KBM-7 (cell line): ENCODE measurements around the gene ILDR1.

Source experiments
- DNase-seq: peaks from one replicate; pipeline ENCODE4 v3.0.0-alpha.2; 2015
- in situ Hi-C: fragments of 300-500 bp; cut with MboI; formaldehyde crosslinking; loops from 2 replicates; pipeline ENCODE4 v1.14.3; 2020; ENCODE audit warnings: low sequenced_read_pairs, low pct_unique_long_range_greater_than_20kb, mixed read lengths

ILDR1 gene

DNA sequence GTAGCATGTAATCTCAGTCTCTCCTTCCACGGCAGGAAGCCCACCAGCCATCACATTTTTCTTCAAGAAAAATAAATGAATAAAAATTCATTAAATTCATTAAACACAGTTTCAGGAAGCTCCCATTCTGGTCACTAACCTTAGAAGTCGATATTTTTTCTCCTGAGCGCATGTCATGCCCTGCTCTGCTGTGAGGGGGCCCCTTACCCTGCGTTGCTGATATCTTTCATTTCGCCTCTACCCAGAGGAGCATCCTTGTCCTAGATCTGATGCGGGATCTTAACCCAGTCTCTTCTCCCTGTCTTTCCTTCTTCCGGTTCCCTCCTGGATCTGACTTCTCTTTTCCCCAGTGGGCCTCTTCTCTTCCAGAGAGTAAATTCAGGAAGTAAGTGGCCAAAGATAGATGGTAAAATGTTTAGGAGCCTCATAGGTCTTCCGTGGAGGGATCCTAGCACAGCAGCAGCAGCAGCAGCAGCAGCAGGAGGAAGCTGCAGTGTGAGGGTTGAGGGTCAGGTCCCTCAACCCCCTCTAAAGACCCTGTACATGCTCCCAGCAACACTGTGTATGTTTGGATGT is 1.4 kb upstream of the ILDR1 start:
- DNase-seq = peak; percentile 47
- in situ Hi-C loops = no loop called here

DNA sequence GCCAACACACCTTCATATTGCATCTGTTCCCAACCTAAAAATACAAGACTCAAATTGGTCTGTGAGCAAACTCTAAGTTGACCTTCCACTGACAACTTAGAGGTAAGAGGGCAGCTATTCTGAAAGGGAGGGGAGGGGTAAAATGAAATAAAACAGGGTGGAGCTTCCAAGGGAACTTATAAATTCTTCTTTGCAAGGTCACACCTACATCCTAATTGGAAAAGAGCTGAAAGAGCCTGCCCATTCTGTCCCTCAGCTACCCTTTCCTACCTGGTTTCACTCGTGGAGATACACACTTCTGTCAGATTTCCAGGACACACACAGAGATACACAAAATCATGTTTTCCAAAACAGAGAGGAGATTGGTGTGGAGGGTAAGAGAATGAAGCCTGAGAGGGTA is 1.0 kb downstream of the ILDR1 start:
- in situ Hi-C loops = no loop called here
- no peak for DNase-seq

DNA sequence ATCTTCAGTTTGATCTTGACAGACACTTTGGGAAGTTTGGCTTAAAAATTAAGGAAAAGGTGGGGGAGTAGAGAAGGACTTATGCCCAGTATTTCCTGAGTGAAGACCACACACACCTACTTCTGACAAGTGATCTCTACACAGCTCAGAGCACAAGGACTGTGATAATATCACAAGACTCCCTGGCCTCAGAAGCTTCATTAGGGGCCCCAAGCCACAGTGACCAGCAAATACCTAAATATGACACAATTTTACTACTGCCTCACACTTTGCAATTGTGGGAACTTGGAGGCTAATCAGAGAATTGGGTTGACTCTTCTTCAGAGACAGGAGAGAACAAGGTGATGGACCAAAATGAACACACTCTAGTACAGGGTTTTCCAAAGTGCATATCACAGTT is 2.6 kb downstream of the ILDR1 start:
- no peak for DNase-seq

DNA sequence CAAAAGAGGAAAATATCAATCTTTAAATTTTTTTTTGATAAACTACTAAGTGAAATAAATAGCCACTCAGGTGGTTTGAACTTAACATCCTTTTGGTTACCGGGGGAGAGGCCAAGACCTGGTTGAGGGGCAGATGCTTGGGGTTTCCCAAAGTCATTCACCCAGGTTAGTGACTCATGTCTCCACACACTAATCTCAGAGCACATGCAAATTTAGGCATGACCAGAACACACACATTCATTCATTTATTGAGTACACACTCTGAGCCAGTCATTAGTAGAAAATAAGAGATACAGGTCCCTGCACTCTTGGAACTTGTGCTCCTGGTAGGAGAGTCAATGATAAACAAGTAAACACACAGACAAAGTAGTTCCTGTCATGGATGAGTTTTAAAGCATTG is 7.3 kb downstream of the ILDR1 start:
- no peak for DNase-seq
- in situ Hi-C loops = no loop called here

More for the DNA sequence above, 2.6 kb downstream of the ILDR1 start:
- in situ Hi-C loops = no loop called here

DNA sequence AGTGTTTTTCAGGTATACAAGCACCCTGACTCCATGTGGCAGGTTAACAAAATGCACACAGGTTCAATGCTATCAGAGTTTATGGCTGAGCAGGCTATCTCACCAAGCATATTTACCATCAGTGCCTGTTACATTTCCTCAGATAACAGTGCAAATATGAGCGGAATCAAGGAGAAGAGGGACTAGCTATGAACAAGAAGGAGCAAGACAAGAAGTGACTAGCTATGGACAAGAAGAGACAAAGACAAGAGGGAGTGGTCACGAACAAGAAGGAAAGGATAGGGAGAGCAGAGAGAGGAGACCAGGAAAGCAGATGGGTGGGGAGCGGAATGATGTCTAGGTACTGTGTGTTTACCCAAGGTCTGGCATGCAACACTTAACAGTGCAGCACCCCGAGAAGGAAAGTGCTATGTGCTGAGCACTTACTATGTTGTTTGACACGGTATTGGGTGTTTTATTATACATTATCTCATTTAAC is 8.6 kb downstream of the ILDR1 start:
- in situ Hi-C loops = no loop called here

DNA sequence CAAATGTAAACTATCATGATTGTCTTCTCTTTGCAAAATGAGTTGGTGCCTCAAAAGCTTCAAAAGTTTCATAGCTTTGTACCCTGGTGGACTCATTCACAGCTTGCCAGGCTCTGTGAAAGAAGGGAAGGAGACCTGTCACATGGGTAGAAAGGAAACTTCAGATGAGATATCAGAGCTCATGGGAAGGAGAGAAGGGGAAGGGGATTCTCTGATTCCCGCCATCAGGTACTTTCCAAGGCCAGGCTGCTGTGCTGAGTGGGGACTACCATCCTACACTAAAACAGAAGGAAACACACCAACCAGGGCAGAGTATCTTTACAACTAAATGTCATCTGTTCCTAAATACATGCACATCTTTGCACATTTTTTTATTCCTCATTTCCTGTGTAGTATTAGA is 9.2 kb downstream of the ILDR1 start:
- DNase-seq = no peak
- in situ Hi-C loops = no loop called here

More for the DNA sequence above, 8.6 kb downstream of the ILDR1 start:
- DNase-seq = no peak

DNA sequence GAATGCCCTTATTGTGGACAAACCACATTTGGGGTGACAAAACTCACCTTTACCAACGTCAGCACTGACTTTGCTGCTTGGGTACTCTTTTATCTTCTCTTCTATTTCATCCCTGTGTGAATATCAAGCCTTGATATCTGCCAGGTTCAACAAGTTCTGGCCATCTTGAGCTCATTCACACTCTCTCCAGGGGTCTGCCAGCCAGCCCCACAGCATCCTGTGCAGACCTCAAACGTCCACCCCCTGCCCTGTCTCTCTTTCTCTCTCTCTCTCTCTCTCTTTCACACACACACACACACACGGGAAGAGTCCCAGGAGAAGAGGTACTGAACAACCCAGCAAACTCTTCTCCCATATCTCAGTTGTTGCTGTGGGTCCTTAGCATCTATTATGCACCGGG is 10.7 kb downstream of the ILDR1 start:
- in situ Hi-C loops = no loop called here
- no peak for DNase-seq

DNA sequence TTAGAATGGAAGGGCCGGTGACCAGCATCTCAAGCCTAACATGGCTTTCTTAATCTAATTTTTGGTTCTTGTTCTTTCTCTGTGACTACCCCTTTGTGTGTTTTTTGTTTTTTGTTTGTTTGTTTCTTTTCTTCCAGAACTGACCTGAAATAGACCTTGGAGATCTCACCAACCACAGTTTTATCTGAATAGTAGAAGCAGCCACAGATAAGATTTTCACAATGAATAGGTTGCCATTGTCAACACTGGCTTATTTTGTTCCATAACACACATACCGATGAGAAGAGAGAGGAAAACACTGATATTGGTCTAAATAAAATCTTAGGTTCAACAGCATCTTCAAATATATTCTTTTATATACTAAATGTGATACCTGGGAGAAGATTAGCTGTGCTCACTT is 11.5 kb downstream of the ILDR1 start:
- in situ Hi-C loops = no loop called here
- no peak for DNase-seq

DNA sequence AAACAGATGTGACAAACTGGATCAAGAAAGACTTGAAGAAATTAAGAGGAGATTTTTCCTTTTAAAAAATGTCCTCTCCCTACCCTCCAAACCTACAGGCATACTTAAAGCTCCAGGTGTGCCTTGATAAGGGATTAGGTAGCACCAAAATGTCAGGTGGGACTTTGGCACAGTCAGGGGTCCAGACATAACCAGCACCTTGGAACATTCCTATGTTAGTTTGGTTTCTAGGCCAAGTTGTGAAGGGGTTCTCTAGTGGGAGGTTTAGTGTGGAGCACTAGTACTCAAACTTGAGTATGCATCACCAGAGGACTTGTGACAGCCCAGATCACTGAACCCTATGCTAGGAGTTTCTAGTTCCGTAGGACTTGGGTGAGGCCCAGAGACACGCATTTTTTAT is 13.9 kb downstream of the ILDR1 start:
- in situ Hi-C loops = no loop called here
- DNase-seq = no peak

DNA sequence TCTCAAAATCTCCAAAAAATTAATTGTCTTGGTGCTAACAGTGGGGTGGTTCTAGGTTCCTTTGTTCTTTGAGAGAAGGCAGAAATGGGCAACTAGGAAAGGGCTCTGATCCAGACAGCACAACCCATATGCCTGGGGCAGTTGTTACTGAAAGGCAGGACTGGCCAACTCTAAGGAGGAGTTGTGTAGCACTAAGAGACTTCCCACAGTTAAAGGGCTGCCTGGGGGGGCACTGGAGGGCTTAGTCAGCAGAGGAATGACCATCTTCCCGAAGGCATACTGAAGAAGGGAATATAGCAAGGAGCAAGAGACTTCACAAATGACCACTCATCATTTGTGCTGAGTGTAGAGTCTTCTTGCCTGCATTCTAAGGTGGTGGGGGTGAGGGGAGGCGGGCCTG is 15.8 kb downstream of the ILDR1 start:
- in situ Hi-C loops = no loop called here
- no peak for DNase-seq

DNA sequence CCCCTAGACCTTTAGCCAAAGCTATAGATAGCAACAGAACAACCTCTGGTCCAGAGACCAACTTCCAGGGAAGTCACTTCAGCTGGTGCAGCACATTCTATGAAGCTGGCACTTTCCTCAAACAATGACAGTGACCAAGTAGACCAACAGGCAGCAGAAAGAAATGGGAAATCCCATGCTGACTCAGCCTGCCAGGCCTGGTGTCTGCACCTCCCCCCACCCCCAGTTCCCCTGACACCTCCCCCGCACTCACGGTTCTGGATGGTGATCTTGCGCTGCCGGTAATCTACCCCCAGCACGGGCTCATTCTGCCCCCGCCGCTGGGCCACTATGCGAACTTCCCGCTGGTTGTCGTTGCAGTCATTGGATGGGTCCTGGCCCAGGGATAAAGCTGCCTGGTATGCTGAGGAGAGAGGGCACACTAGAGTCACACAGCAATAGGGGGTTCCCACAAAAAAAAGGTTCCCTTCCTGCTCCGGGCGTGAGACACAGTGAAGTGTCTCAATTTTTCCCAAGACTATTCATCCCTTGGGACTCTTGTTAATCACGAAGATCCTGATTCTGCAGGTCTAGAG is 17.0 kb downstream of the ILDR1 start:
- in situ Hi-C loops = no loop called here
- DNase-seq = peak; percentile 56

DNA sequence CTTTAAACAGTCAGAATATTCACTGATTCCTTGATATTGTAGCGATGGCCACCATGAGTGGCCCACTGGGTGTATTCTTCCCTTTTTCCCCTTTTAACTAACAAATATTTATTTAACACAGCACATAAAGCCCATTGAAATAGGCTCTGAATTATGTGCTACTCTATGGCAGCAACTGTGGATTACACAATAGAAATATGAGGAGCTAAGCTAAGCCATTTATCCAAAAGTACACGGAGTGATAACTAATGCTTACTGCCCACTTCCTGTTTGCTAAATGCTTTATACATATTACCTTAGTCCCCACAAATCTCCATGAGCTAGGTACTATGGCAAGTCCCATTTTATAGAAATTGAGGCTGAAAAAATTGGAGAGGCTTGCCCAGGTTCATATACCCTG is 17.9 kb downstream of the ILDR1 start:
- in situ Hi-C loops = no loop called here
- peak; percentile 21 for DNase-seq

DNA sequence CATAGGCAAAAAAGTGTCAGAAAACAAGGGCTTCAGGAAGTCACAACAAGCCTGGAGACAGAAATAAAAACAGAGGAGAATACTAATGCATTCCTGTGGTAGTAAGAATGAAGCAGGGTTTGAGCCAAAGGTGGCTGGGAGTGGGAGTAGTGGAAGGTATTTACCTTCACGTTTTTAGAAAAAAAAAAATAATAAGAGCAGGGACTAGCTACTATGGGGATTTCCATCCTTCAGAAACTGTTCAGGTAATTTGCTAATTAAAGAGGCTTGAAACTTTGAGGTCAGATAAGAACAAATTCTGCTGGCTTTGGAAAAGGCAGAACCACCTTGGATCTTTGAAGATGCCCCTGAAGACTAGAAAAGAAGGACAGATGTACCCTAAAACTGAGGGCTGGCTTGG is 18.4 kb downstream of the ILDR1 start:
- no peak for DNase-seq
- in situ Hi-C loops = no loop called here

DNA sequence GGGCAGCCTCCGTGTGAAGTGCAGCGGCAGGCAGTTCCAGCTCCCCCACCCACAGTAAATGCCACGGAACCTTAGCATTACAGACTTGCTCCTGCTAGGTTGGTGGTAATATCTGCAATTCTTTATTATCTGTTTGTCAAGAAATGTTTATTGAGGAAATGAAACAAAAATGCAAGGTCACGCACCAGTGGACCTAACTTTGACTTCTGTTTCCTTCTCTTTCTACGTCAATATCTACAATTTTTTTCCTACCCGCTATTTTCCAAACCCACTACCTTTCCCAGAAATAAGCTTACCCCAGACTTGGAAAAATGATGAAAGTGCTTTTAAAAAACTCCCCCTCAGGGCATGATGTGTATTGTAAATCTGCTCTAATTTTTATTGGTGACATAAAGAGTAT is 18.9 kb downstream of the ILDR1 start:
- in situ Hi-C loops = no loop called here
- peak; percentile 61 for DNase-seq

DNA sequence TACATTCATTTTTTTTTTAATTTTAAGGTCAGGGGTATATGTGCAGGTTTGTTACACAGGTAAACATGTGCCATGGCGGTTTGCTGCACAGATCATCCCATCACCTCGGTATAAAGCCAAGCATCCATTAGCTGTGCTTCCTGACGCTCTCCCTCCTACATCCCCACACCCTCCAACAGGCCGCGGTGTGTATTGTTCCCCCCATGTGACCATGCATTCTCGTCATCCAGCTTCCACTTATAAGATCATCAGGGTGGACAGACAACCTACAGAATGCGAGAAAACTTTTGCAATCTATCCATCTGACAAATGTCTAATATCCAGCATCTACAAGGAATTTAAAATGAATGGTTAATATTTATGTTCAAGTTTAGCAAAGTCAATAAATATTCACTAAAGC is 19.4 kb downstream of the ILDR1 start:
- DNase-seq = no peak
- in situ Hi-C loops = no loop called here

DNA sequence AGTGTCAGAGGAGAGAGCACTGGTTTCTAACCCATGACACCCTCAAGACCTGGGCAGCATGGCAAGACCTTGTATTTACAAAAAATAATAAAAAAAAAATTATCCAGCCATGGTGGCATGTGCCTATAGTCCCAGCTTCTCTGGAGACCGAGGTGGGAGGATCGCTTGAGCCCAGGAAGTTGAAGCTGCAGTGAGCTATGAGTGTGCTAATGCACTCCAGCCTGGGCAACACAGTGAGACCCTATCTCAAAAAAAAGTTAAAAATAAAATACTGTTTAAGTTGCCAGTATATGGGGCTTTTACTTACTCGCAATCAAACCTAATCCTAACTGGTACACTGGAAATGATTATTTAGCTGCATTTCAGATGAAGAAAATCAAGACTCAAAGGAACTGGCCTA is 20.2 kb downstream of the ILDR1 start:
- in situ Hi-C loops = no loop called here
- DNase-seq = no peak

DNA sequence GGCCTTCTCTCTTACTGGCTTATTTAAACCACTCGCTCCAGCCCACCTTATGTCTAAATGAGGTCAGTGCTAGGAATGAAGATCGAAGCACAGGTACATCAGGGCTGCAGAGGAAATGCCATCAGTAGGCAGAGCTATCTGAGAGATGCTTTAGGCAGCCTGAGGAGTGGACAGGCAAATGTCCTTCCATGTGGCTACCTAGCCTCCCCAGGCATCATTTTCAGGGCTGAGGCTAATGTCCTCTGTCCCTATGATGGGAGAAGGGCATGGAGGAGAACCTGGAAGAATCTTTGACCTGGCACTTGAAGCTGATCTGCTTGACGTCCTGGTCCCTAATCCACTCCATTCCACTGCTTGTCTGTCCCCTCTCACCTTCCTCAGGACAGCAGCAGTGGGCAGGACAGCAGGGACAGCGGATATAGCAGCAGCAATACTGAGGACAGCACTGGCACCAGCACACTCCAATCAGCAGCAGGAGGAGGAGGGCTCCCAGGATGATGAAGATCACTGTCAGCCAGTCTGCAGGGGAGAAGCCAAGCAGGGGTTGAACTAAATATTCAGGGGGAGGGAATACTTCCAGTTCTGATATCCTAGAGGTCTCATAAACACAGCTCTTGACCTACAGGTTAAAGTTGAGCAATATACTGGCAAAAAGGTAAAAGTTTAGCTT is 21.0 kb downstream of the ILDR1 start:
- no peak for DNase-seq
- in situ Hi-C loops = no loop called here

DNA sequence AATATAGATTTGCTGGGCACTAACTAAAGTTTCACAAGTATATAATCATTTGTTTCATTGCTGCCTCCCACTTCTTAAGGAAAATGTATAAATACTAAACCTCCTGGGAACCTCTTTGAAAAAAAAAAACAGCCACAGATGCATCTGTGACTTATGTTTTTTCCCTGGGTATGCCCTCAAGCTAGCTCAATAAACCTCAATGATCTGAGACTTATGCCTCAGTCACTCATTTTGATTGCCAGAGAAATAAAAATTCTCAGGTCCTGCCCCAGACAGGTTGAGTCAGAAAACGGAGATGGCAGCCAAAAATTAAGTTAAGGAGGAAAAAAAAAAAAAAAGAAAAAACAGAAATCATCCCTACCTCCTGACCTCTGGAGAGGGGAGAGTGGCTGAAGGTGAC is 22.1 kb downstream of the ILDR1 start:
- in situ Hi-C loops = no loop called here
- DNase-seq = no peak

DNA sequence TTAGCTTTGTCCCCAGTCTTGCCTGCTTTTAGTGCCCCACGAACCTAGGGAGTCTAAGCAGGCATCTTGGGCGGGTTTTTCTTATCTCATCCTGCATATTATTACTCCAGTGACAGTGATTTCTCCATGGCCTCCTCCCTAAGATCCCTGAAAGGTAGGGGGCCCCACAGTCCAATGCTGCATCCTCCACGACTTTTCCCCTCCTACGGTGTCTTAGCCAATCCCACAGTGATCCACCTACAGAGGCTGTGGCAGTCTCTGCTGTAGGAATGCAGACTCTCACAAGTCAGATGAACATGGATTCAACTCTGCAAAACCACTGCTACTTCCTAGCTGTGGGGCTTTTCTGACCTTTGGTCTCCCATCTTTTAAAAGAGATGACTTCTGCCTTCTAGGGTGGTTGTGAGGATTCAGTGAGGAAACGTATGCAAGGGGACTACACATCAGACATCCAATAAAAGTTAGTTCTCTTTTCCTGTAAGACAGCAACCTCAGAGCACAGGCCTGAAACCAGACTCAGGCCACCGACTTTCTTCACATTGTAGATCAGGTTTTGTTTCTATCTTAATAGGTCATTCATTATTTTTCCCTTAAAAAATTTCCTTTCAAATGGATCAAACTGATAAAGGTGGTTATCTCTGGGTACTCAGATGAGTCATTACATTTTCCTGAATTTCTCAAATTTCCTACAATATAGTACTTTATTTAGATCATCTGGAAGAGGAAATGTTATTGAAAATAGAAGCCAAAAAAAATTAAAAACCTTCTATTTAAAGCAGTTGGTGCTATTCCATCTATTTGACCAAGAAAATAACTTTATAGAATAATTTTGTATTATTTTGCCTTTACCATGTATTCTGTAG is 23.2 kb downstream of the ILDR1 start:
- in situ Hi-C loops = no loop called here
- DNase-seq = peak; percentile 74

DNA sequence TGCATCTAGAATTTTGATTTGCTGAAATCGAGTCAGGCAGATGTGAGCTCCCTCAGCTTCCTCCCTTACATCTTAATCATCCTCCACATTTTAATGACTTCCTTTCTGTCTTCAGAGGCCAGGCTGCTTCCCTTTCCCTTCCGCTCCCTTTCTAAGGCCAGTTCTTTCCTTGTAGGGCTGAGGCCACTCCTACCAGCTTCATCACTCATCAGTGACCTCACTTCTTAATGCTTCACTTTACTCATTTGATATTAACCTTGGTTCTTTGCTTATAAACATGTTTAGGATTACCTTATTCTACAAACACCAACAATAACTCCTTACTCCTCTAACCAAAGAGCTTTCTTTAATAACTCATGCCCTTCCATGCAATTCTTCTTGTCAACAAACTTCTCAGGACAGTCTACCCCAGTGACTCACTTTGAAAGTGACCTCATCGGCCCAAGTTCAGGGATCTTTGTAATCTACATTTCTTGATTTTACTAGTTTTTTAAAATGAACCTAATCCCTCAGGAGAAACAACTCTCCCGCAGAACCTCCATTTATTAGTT is 23.9 kb downstream of the ILDR1 start:
- in situ Hi-C loops = no loop called here
- DNase-seq = peak; percentile 92
